NCI-H526 treated with DMSO at 0.1 percent for 48 hours (cell line): Measurements from ENCODE around the gene HDAC4.
"Not testable (repeated sequence)": the region's sequence is repeated elsewhere in the genome, so short reads cannot be mapped to it uniquely, and the experiment has no call there.

Experiments used
- DNase-seq: peaks from one replicate; lab custom pipeline; 2025; lab: John Stamatoyannopoulos, UW

The HDAC4 gene

DNA sequence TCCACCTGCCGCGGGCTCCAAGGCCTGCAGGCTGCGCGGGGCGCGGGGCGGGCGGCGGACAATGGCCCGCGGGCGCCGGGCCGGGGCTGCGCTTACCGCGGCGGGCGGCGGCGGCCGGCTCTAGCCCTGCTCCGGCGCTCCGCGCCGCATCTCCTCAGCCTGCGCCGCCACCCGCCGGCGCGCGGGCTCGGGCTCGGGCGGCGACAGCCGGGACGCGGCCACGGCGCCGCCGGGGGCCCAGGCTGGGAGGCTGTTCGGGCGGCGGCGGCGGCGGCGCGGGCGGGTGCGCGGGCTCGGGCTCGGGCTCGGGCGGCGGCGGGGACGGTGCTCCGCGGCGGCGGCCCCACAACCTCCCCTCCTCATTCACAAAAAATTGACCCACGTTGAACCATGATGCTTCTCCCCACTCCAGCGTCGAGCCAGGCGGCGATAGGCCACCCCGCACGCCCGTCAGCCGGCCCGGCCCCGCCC, at the start of gene HDAC4:
Gene HDAC4, minus strand, starts transcription at position 425 of the 471 bp plus-strand sequence. CDS start 48,321 bp downstream, outside the sequence.
- DNase-seq: no peak

DNA sequence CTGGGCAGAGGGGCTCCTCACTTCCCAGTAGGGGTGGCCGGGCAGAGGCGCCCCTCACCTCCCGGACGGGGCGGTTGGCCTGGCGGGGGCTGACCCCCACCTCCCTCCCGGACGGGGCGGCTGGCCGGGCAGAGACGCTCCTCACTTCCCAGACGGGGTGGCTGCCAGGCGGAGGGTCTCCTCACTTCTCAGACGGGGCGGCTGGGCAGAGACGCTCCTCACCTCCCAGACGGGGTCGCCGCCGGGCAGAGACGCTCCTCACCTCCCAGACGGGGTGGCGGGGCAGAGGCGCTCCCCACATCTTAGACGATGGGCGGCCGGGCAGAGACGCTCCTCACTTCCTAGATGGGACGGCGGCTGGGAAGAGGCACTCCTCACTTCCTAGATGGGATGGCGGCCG, 48.6 kb upstream of the HDAC4 start:
- not testable (repeated sequence) for DNase-seq

DNA sequence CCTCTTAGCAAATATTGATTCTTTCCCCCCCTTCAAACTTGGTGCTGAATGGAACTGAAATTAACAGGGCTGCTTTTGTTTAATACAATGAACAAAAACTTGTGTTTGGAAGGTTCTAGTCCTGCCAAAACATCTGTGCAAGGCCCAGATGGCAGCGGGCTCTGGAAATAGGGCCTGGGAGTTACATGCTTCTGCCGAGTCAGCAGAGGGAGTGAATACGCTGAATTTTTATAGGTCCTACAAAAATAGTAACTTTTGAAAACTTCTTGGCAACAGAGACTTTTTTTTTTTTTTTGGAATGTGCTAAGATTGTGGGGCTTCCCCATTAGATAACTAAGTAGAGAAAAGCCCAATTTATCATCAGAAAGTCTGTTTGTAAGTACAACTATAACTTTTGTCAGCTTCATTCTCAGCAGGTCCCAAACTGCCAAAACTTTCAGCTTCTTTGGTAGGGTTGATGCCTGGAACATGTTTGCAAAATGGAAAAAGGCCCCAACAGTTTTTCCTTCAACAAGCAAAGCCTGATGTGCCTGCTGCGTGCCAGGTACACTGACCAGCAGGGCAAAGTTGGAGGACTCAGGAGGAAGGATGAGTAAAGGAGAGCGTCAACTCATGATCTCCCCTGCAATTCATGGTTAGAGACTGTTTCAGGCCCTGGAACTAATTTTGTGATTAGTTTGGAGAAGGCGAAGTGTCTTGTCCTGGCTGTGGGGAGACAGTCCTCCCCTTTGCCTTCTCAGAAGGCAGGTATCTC, 45.1 kb upstream of the HDAC4 start:
- DNase-seq: no peak

DNA sequence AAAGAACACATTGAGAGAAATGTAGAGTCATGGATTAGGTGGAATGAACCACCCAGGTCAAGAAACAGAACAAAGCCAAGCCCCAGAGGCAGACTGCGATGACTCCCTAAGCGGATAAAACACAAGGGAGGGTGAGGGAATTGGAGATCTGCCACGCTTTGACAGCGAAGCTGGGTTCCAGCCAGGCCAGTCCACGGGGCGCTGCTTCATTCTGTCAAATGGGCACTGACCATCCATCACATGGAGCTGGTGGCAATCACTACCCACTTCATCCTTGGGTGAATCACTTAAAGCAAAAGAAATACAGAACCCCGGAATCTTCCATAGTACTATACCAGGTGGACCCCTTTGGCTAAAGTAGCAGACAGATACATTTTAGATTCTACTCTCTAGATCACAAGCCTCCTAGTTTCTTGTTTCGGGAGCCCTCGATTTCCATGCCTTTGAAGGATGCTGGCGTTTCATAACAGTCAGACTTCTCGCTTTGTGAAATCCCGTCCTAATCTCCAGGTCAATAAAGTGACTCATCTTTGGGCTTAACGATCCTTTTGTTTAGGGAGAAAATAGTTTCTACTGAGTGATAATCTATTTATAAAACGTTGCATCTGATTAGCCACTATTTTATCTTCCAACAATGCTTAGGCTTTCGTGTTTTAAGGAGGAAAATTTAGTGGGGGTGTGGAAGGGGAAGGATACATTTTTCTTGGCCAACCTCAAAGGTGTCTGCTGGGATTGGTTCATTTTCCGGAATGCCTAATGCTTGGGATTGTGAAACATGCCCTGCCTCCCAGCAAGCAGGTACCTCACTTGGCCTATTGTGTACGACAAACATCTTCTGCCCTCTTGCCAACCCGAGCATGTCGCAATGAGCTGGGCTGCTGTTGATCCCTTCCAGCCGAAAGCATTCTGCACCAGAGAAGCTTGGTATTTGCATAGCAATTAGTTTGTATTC, 44.1 kb upstream of the HDAC4 start:
- peak; percentile 96 for DNase-seq

DNA sequence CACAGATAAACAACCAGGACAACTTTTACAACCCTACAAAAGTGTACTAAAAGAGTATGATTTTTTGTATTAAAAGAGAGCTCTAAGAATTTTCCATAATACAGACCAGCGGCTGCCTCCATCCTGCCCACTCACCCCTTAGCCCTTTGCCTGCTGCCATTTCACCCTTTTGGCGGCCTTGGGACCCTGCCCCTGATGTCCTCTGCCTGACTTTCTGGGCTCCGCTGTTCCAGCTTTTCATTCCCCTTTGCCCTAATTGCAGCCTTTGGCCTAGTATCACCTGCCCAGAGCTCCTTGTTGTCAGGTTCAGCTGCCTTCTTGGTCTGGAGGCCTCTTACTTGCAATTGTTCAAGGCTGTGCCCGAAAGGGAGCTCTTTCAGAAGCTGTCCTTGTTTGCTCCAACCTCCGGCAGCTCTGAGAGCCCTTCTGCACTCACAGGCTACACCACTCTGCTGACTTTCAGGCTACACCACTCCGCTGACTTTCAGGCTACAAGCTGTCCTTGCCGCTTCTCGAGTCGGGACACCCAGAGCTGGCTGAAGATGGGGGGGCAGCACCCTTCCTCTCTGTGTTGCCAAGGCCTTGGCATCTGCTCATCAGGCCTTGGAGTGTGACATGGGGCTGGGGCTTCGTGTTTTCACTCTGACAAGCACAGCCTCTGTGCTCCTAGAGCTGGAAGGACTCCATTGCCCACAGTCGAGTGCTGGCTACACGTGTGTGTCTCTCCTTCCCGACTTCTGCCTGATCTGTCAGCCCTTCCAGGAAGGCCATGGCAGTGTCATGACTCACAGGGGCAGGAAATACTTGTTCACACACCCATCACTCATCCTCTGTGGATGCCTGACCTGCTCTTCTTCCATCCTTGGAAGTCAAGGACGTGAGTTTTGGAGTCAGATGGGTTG, 43.1 kb upstream of the HDAC4 start:
- no peak for DNase-seq

DNA sequence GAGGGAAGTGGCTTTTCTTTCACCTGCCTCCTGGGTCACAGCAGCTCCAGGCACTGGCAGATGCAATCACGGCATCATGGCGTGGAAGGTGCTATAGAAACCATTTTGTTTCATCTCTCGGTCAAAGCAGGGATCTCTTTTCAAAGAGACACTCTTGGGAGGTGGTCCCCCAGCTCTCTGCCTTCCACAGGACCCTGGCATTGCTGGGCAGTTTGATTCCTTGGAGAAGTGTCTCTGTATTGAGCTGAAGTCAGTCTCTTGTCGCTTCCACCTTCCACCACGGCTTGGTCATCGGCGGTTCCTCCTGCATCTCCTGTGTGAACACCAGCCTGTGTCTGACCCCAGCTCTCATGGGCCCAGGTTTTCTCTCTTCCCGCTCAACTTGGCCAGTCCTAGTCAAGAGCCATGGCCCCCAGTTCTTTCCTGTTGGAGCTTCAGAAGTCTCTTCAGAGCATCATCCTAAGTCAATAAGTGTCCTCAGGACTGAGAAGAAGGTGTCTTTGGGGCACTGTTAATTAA, 42.3 kb upstream of the HDAC4 start:
- no peak for DNase-seq

DNA sequence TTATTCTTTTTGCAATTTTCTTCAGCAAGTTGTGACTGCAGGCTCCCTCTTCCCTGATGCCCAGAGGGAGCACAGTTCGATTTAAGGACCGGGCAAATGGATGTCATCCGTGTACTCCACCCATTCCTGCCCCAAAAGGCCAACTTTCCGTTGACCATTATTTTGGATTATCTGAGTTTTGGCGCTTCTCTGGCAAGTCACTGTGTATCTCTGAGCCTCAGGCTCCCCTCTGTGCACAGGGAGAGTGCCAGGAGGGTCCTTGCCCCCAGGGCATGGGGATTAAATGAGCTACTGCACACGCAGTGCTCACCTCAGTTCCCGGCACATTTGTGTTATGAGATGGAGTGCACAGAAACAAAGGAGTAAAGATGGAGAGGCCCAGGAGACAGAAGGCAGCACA, 41.4 kb upstream of the HDAC4 start:
- DNase-seq: no peak

DNA sequence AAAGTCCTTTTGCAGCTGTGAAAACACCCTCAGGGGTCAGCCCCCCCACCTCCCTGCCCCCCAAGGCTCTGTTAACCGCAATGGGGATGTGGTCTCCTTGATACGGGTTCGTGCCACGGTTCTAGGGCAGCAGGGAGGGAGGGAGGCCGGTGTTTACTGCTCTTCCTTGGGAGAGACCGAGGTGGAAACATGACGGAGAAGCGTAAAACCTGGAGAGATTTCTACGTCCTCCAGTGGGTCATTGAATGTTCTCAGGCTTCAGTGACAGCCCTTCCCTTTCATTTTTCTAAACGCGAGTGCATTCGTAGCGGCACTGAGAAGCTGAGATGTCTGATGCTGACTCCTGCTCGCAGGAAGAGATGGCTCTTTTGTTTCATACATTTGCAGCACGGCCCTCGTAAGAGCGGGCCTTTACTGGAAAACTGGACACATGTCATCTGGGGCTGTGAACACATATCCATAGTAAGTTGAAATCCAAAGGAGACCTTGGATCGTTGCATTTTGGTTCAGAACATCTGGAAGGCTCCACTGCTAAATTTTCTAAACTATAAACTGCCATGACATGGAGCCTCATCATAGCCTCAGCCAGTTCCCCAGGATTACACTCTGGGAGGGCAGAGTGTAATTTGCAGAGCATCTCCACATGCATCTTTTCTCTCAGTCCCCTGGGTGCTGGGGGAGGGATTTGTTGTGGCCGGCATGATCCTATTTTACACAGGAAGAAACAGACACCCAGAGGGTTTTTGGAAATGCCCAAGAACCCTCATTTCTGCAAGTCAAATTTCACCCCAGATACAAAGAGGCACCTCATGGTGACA, 40.6 kb upstream of the HDAC4 start:
- no peak for DNase-seq

DNA sequence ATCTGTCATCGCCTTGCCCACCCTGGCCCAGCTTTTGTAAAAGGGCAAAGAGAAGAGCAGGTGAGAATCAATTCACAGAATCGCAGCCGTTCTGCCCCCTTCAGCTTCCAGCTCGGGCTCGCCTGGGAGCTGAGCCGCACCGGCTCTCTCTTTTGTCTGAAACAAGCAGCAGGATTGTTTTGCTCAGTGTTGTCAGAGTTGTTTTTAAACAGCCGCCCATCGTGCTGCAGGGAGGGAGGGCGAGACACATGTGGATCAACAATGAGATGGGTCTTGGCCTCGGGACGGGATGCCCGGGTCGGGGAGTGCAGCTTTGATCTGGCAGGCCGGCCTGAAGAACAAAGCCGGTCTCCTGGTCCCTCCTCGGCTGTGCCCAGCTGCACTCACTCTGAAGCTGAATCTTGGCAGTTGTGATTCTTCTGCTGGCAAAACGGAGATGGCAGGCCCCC, 39.7 kb upstream of the HDAC4 start:
- no peak for DNase-seq

DNA sequence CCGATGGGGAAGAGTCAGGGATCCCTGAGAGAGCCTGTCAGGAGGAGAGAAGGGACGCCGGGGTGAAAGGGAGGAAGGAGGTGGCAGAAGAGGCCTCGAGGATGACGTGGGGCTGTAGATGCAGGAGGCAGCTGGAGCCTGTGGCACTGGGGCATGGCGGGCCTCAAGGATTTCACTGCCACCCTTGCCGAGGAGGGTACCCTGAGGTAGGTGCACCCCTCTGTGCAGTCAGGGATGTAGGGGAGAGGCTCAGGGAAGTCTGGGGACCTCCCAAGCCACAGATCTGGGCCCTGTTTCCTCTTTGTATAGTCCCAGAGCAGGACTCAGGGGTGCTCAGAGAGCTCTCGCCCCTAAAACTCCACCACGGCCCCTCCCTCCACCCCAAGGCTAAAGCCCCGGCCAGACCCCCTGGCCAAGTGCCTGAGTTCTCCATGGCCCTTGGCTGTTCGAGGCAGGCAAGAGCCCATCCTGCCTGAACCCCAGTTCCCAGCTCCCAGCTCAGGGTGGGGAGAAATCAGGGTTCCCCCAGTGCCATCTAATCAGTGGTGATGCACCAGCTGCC, 39.0 kb upstream of the HDAC4 start:
- DNase-seq: no peak

DNA sequence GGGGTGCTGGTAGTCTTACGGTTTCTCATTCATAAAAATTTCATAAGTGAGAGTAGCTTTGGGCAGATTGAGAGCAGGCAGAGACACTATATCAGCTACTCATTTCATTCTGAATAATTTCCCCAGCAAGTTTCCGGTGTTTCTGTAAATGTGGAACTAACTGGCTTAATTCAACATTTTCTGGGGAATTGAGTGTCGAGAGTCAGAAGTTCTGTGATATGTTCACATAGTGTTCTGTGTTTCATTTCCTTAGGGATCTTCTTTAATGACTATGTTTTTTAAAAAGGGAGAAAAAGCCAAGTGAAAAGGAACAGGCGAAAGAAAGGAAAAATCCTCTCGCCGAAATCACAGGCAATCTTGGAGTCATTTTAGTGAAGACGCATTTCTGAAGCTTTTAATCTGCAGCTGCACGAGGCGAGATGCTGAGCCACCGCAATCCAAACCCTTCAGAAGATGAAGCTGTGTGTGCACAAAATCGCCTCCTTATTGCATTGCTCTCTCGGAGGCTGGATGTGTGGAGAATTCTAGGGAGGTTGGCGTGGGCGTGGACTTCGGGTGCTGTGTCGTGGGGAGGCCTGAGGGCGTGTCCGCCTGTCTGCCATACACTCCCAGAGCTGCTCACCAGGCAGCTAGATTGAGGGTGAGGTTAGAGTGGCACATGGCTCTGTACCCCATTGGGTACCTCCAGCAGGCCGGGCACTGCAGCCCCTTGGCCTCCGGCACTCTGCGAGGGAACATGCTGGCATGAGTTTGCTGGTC, 38.4 kb upstream of the HDAC4 start:
- no peak for DNase-seq

DNA sequence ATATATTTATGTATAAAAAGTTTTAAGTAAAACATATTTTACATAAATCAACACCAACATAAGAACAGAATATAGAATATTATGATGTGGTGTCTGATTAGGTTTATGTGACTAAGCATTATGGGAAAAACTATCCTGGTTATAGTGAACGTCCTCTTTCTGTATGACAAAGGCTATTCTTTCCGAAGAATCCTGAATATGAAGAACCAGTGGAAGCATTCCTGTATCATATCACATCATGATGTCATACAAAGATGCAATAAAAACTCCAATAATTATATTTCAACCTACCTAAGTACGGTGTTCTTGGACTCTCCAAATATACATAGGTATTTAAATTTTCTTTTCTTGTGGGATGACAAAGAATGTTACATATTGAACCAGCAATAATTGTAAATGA, 37.5 kb upstream of the HDAC4 start:
- no peak for DNase-seq

DNA sequence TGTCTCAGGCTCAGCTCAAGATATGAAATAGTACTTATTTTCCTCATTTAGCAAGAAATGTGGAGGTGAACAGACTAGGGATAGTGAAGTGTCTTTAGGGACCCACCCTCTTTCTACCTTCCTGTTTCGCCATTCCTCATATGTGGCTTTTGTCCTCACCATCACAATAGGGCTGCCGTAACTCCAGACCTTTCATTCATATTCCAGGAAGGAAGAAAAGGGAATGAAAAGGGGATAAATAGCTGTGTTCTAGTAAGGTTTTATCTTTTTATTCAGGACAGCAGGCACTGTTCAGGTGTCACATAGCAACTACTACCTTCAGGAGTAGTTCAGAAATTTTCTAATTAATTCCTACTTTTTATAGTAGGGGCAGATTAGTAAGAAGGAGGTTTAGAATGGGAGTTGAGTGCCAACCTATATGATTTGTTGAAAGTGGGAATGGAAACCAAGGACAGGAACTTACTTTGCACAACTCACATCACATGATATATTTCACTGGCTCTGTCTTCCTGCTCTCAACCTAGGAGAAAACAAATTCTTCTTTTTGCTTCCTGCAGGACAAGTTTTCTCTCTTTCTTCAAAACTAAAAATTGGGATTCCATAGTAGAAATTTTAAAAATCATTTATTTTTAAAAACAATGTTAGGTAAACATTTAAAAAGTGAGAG, 36.0 kb upstream of the HDAC4 start:
- no peak for DNase-seq

DNA sequence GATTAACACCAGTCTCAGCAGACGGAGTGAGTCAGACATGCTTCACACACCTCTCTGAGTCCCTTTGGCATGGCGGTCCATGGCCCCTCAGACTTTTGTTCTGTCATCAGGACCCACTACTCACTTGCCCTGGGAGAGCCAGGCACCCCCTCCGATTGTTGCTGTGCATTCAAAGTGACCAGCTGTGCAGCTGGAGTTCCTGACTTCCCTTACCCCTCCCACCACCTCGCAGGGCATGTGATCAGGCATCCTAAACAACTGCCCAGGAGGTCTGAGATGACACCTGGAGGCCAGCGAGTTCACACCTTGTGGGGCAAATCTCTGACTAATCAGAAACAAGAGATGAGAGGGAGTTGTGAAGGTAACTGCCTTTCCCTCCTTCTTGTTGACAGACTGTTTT, 35.3 kb upstream of the HDAC4 start:
- DNase-seq: no peak

DNA sequence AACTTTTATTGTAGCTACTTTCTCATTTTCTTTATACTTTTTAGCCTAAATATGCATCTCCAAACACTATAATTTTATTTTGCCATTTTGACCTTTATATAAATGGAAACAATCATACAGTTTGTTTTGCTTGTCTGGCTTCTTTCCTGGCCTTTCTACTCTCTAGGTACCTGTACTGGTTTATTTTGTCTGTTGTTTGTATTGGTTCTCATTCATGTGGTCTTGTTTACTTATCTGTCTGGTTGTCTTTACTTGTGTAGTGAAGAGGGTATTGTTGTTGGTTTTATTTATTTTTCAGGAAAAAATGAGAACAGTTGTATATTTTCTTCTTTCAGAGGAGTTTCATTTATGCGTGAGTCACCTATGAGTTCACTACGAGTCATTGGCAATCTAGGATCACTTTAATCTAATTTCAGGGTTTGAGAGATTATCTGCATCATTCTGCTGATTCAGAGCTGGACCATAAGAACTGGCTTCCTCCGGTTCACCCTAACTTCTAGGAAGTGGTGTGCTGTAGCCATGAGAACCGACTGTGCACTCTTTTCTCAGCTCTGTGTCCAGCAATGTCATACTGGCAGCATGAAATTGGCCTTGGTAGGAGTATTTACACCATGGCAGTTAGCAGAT, 33.1 kb upstream of the HDAC4 start:
- DNase-seq: no peak

DNA sequence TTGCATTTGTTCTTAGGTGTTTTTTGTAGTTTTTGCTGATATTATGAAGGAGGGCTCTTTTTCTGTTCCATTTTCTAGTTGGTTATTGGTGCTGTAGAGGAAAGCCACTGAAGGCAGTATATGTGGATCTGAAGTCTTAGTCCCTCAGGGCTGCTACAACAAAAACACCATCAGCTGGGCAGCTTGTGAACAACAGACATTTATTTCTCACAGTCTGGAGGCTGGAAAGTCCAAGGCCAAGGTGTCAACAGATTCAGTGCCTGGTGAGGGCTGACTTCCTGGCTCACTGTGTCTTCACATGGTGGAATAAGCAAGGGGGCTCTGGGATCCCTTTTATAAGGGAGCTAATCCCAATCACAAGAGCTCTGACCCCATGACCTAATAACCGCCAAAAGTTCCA, 31.4 kb upstream of the HDAC4 start:
- DNase-seq: no peak

DNA sequence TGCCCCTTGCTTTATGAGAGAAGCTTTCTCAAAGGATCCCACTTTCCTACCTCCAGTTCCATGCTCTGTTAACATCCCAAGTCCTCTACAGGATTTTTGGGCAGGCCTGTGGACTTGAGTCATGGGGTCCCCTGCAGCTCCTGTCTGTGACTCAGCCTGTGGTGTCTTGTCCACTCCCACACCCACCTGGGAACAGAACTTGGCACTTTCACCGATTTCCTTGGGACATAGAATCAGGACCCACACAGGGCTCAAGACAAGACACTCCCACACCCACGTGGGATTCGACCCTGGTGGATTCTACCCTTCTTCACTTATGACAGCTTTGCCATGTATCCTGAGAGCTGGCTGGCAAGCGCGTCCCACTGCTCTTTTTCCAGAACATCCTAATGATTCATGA, 30.7 kb upstream of the HDAC4 start:
- DNase-seq: no peak

DNA sequence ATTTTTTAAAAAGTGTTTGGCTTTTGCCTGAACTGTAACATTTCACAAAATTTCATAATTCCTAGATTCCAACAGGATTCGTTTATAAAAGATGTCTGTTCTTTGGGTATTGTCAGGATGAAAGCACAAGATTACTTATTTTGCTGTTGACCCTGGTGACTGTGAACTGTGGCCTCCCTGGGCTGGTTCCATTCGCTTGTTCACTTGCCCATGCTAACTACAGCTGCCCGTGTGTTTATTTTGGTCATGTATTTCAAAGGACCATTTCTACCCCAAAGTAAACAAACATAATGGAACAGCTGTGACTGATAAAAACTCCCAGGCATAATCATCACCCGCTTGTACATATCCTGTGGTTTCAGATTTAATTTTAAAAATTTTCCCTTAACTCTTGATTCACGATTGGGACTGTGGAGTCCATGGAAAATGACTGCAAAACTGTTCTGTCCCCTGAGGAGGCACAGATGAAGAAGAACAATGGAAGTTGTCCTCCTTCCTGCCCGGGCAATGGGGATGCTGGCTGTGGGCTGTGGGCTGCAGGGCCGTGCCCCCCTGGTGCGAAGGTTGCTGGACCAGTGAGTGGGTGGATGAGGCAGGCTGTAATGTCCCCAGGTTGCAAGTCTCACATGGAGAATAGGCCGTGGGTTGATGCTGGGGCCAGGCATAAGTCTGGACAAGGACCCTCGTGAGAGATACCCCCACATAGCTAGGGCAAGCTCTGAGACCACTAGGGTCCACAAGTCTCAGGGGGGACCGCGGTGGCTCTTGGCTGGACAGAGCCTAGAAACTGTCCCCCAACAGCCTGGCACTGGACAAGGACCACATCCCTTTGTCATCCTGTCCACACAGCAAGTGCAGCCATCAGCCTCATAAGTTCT, 28.9 kb upstream of the HDAC4 start:
- DNase-seq: no peak
